GM21825 (cell line): ENCODE measurements around the gene RMDN2.
"Not testable (repeated sequence)": the region's sequence is repeated elsewhere in the genome, so short reads cannot be mapped to it uniquely, and the experiment has no call there.

ENCODE experiments used
- ATAC-seq: cut with Tn5 transposase; IDR thresholded peaks from one replicate; pipeline ENCODE4 v1.9.1; 2021; ENCODE audit warnings: mild to moderate bottlenecking, moderate library complexity; ENCODE audit not compliant: unreplicated experiment

RMDN2 gene

DNA sequence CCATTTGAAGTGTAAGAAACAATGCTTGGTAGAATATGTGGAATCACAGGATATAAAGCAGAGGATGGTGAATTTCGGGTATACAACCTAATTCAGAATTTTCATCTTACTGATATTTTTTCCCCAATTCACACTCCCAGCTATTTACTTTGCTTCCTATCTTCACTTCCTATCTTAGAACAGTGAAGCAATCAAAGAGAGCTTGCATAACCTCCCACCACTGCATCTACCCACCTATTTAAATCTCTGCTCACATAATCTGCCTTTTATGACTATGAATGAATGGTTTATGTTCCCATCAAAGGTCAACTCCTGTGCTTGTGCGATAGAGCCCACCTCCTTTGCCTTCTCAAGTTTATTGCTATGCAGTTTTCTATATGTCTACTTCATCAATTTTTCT, 3.3 kb downstream of the RMDN2 start:
- ATAC-seq, result no peak

- ATAC-seq, result not testable (repeated sequence)
Observed at GRCh38 chr2:37930392-37930791, 5.3 kb downstream of the RMDN2 start.

- not testable (repeated sequence) for ATAC-seq
Observed at GRCh38 chr2:37932873-37933272, 7.8 kb downstream of the RMDN2 start.

GRCh38 chr2:37934591-37935513, 9.8 kb downstream of the RMDN2 start:
- ATAC-seq, result peak; percentile 90

DNA sequence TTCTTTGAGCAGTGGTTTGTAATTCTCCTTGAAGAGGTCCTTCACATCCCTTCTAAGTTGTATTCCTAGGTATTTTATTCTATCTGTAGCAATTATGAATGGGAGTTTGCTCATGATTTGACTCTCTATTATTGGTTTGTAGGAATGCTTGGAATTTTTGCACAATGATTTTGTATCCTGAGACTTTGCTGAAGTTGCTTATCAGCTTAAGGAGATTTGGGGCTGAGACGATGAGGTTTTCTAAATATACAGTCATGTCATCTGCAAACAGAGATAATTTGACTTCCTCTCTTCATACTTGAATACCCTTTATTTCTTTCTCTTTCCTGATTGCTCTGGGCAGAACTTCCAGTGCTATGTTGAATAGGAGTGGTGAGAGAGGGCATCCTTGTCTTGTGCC, 12.5 kb downstream of the RMDN2 start:
- not testable (repeated sequence) for ATAC-seq

DNA sequence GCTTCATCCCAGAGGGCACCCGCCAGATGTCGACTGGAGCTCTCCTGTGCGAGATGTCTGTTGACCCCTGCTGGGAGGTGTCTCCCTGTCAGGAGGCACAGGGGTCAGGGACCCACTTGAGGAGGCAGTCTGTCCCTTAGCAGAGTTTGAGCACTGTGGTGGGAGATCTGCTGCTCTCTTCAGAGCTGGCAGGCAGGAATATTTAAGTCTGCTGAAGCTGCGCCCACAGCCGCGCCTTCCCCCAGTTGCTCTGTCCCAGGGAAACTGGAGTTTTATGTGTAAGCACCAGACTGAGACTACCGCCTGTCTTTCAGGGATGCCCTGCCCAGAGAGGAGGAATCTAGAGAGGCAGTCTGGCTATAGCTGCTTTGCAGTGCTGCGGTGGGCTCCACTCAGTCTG, 16.2 kb downstream of the RMDN2 start:
- ATAC-seq, result not testable (repeated sequence)

- no peak for ATAC-seq
Observed at GRCh38 chr2:37944268-37944667, 19.2 kb downstream of the RMDN2 start.

GRCh38 chr2:37947306-37947705, 22.2 kb downstream of the RMDN2 start:
- ATAC-seq, result no peak

DNA sequence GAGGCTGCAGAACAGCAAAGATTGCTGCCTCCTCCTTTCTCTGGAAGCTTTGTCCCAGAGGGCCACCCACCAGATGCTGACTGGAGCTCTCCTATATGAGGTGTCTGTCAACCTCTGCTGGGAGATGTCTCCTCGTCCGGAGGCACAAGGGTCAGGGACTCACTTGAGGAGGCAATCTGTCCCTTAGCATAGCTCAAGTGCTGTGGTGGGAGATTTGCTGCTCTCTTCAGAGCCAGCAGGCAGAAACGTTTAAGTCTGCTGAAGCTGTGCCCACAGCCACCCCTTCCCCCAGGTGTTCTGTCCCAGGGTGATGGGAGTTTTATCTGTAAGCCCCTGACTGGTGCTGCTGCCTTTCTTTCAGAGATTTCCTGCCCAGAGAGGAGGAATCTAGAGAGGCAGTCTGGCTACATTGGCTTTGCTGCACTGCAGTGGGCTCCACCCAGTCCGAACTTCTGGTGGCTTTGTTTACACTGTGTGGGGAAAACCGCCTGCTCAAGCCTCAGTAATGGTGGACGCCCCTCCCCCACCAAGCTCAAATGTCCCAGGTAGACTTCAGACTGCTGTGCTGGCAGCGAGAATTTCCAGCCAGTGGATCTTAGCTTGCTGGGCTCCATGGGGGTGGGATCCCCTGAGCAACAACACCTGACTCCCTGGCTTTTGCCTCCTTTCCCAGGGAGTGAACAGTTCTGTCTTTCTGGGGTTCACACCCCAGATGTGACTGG, 37.1 kb downstream of the RMDN2 start:
- ATAC-seq, result not testable (repeated sequence)

DNA sequence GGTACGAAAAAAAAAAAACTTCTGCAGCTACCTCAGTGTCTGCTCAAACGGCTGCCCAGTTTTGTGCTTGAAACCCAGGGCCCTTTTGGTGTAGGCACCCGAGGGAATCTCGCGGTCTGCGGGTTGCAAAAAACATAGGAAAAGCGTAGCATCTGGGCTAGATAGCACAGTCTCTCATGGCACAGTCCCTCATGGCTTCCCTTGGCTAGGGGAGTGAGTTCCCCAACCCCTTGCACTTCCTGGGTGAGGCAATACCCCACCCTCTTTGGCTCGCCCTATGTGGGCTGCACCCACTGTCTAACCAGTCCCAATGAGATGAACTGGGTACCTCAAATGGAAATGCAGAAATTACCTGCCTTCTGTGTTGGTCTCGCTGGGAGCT, 37.6 kb downstream of the RMDN2 start:
- not testable (repeated sequence) for ATAC-seq

GRCh38 chr2:37963901-37964300, 38.8 kb downstream of the RMDN2 start:
- not testable (repeated sequence) for ATAC-seq

- no peak for ATAC-seq
Observed at GRCh38 chr2:37966326-37966725, 41.2 kb downstream of the RMDN2 start.

- no peak for ATAC-seq
Observed at GRCh38 chr2:37969731-37970130, 44.6 kb downstream of the RMDN2 start.

GRCh38 chr2:37971971-37972370, 46.9 kb downstream of the RMDN2 start:
- ATAC-seq, result no peak

DNA sequence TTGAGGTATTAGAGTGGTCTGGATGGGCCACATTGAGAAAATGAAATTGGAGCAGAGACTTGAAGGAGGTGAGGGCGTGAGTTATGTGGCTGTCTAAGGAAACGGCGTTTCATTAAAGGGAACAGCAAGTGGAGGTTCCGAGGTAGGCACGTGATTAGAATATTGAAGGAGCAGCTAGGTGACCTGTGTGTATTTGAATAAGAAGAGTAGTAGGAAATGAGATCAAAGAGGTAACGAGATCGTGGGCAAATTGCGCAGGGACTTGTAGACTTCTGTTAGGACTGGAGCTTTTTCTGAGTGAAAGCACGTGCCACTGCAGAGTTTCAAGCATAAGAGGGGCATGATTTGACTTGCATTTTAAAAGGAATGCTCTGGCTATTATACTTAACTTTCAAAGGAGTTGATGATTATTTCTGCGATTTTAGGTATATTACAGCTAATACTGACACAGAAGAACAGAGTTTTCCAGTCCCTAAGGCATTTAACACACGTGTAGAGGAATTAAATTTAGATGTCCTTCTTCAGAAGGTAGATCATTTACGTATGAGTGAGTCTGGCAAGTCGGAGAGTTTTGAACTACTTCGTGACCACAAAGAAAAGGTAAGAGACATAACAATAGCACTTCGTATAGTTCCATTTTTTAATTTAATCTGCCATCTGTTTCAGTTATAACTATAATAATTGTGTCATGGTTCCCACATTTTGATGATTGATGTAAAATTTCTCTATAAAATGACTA, 48.7 kb downstream of the RMDN2 start:
- ATAC-seq, result no peak

DNA sequence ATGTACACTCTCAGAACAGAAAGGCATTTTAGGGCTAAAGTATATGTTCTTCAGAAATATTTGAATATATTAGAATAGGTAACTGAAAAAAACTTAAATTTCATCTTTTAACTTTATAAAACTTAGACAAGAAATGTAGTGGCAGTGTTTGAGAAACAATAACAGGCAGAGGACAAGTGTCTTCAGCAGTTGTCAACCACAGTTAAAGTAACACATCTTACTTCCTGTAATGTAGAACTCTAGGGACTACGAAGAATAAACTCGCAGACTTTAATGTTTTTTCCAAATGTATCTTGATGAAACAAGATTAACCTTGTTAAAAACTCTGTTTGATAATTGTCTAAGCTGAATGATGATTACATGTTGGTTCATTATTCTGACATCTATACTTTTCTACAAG, 50.7 kb downstream of the RMDN2 start:
- ATAC-seq, result no peak

GRCh38 chr2:37976411-37976810, 51.3 kb downstream of the RMDN2 start:
- ATAC-seq, result no peak

DNA sequence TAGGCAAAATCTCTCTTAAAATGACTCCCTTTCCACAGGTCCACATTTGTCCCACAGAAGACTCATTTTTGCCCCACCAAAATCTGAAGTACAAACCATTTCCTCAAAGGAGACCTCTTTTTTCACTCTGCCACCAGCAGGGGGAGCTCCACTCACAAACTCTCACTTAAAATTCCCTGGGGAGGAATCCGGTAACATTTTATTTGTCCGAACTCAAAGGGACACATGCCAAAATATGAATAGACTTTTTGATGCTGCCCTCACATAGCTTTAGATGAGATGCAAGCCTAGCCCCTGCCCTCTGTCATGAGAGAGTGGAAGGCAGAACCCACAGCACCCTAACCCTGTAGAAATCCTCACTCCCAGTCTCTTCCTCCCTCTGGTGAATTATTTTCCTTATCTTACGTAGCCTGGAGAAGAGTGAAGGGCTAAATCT, 57.1 kb downstream of the RMDN2 start:
- ATAC-seq, result no peak

GRCh38 chr2:37982847-37983246, 57.8 kb downstream of the RMDN2 start:
- ATAC-seq, result no peak

- ATAC-seq, result no peak
Observed at GRCh38 chr2:37983719-37984118, 58.6 kb downstream of the RMDN2 start.

GRCh38 chr2:37984176-37984575, 59.1 kb downstream of the RMDN2 start:
- ATAC-seq, result no peak
